GM19193 (cell line): ENCODE measurements around the gene ILDR1.

Source experiments
- POLR2A ChIP-seq: IDR thresholded peaks from 4 replicates; pipeline ENCODE4 v1.6.1; 2011; ENCODE audit not compliant: insufficient read depth, insufficient read length; ENCODE audit errors: extremely low read depth

ILDR1 gene

GRCh38 chr3:121976727-121977126 lies 45.3 kb downstream of the ILDR1 start:
- no peak for TF ChIP-seq POLR2A

- no peak for TF ChIP-seq POLR2A
Observed at GRCh38 chr3:121975702-121976302, 46.2 kb downstream of the ILDR1 start.

GRCh38 chr3:121974601-121975111 lies 47.4 kb downstream of the ILDR1 start:
- no peak for TF ChIP-seq POLR2A

GRCh38 chr3:121970047-121970446 lies 52.0 kb downstream of the ILDR1 start:
- TF ChIP-seq POLR2A: no peak

GRCh38 chr3:121969631-121970030 lies 52.4 kb downstream of the ILDR1 start:
- no peak for TF ChIP-seq POLR2A

- no peak for TF ChIP-seq POLR2A
Observed at GRCh38 chr3:121963608-121964007, 58.4 kb downstream of the ILDR1 start.

- TF ChIP-seq POLR2A: no peak
Observed at GRCh38 chr3:121962443-121962842, 59.6 kb downstream of the ILDR1 start.

- no peak for TF ChIP-seq POLR2A
Observed at GRCh38 chr3:121961283-121961682, 60.8 kb downstream of the ILDR1 start.

GRCh38 chr3:121958801-121959200 lies 63.2 kb downstream of the ILDR1 start:
- TF ChIP-seq POLR2A: no peak

- TF ChIP-seq POLR2A: no peak
Observed at GRCh38 chr3:121957674-121958415, 64.2 kb downstream of the ILDR1 start.

GRCh38 chr3:121956363-121956762 lies 65.7 kb downstream of the ILDR1 start:
- no peak for TF ChIP-seq POLR2A

GRCh38 chr3:121951291-121951919 lies 70.6 kb downstream of the ILDR1 start:
- no peak for TF ChIP-seq POLR2A

- no peak for TF ChIP-seq POLR2A
Observed at GRCh38 chr3:121948641-121949040, 73.4 kb downstream of the ILDR1 start.

GRCh38 chr3:121943431-121943830 lies 78.6 kb downstream of the ILDR1 start:
- TF ChIP-seq POLR2A: no peak

GRCh38 chr3:121942116-121942786 lies 79.8 kb downstream of the ILDR1 start:
- no peak for TF ChIP-seq POLR2A
